NCI-H446 treated with DMSO at 0.1 percent for 48 hours (cell line): Measurements from ENCODE around the gene TCOF1.

Experiments
- DNase-seq: peaks from one replicate; lab custom pipeline; 2025; lab: John Stamatoyannopoulos, UW

TCOF1 gene

GRCh38 chr5:150350524-150351344 is 6.8 kb upstream of the TCOF1 start:
- no peak for DNase-seq

GRCh38 chr5:150352244-150353031 is 5.1 kb upstream of the TCOF1 start:
- DNase-seq: no peak

GRCh38 chr5:150353032-150353675 is 4.3 kb upstream of the TCOF1 start:
- no peak for DNase-seq

GRCh38 chr5:150355791-150356190 is 1.7 kb upstream of the TCOF1 start:
- DNase-seq: no peak

GRCh38 chr5:150356575-150357294 is 762 bp upstream of the TCOF1 start:
- no peak for DNase-seq

- DNase-seq: no peak
These were observed 981 bp downstream of the TCOF1 start for GRCh38 chr5:150358261-150359095.

GRCh38 chr5:150361301-150361700 is 3.8 kb downstream of the TCOF1 start:
- DNase-seq: no peak

- no peak for DNase-seq
These were observed 5.7 kb downstream of the TCOF1 start for GRCh38 chr5:150363185-150363584.

GRCh38 chr5:150364004-150364403 is 6.5 kb downstream of the TCOF1 start:
- no peak for DNase-seq

GRCh38 chr5:150368526-150368925 is 11.0 kb downstream of the TCOF1 start:
- no peak for DNase-seq

- DNase-seq: no peak
These were observed 15.1 kb downstream of the TCOF1 start for GRCh38 chr5:150372639-150373038.

GRCh38 chr5:150374651-150375050 is 17.2 kb downstream of the TCOF1 start:
- no peak for DNase-seq

GRCh38 chr5:150376799-150377771 is 19.6 kb downstream of the TCOF1 start:
- DNase-seq: no peak

GRCh38 chr5:150377964-150378694 is 20.6 kb downstream of the TCOF1 start:
- DNase-seq: no peak

GRCh38 chr5:150384701-150385100 is 27.2 kb downstream of the TCOF1 start:
- no peak for DNase-seq

GRCh38 chr5:150386024-150386855 is 28.7 kb downstream of the TCOF1 start:
- DNase-seq: no peak

GRCh38 chr5:150389531-150390266 is 32.2 kb downstream of the TCOF1 start:
- DNase-seq: no peak
